Stimulated activated CD8-positive, alpha-beta memory T cell treated with anti-CD3 and anti-CD28 coated beads, Interleukin-15, amount 100 ng/mL, for 4 hours (primary cell): ENCODE measurements around the gene P3H3.
"Not testable (repeated sequence)": the region's sequence is repeated elsewhere in the genome, so short reads cannot be mapped to it uniquely, and the experiment has no call there.

ENCODE experiments used
- DNase-seq, 2 donors: peaks; one replicate each; pipeline ENCODE4 v3.0.0-alpha.2; 2020; ENCODE audit warnings: low read depth in 2 of 2

The P3H3 gene

DNA sequence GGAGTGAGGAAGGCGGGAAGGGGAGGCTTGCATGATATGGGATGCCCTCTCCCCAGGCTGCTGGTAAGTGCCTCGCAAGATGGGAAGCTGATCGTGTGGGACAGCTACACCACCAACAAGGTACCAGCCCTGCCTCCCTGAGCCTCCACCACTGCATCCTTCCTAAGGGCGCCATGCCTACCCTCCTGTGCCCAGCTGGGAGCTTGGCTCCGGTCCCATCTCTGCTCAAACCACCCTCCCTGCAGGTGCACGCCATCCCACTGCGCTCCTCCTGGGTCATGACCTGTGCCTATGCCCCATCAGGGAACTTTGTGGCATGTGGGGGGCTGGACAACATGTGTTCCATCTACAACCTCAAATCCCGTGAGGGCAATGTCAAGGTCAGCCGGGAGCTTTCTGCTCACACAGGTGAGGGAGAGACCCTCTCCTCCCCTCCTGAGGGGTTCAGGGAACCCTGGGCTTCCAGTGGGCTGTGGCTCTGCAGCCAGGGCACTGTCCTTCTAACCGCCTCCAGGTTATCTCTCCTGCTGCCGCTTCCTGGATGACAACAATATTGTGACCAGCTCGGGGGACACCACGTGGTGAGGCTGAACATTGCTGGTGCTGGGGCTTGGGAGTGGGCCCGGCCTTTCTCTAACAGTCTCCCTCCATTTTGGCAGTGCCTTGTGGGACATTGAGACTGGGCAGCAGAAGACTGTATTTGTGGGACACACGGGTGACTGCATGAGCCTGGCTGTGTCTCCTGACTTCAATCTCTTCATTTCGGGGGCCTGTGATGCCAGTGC, 15.1 kb downstream of the P3H3 start:
- DNase-seq = no peak

DNA sequence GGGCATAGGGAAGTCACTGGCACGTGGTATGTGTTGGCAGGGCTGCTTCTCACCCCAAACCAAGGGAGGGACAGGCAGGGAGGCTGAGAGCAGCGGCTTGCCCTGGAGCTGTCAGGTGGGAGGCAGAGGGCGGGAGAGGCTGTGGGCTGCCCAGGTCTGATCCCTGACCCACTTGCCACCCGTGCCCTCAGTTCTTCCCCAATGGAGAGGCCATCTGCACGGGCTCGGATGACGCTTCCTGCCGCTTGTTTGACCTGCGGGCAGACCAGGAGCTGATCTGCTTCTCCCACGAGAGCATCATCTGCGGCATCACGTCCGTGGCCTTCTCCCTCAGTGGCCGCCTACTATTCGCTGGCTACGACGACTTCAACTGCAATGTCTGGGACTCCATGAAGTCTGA, 17.2 kb downstream of the P3H3 start:
- no peak for DNase-seq

DNA sequence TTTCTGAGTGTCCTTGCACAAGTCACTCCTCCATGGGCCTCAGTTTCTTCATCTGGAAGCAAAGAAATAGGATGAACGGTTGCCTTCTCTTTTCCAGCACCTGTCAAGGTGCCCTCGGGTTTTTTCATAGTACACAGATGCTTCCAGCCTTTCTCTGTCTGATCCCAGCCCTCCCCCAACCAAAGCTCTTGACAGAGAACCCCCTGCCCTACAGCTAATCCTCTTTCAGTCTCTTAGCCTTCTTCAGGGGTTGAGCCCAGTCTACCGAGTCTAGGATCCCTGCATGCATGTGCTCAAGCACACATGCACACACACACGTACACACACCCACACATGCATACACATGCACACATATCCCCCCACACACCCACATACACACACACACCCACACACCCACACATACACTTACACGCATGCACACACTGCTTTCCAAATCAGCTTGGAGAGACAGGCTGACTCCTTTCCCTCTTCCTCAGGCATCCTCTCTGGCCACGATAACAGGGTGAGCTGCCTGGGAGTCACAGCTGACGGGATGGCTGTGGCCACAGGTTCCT, 18.2 kb downstream of the P3H3 start:
- no peak for DNase-seq

DNA sequence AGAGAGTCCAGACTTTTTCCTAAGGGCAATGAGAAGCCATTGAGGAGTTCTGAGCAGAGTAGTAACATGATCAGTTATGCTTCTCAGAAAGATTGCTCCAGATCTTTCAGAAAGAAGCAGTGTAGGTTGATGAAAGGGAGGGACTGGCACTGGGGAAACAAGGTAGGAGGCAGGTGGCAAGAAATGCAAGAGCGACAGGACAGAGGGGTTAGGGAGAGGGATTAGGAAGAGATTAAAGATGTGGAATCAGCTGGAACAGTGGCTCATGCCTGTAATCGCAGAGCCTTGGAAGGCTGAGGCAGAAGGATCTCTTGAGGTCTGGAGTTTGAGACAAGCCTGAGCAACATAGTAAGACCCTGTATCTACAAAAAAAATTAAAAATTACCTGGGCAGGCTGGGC, 19.5 kb downstream of the P3H3 start:
- no peak for DNase-seq

DNA sequence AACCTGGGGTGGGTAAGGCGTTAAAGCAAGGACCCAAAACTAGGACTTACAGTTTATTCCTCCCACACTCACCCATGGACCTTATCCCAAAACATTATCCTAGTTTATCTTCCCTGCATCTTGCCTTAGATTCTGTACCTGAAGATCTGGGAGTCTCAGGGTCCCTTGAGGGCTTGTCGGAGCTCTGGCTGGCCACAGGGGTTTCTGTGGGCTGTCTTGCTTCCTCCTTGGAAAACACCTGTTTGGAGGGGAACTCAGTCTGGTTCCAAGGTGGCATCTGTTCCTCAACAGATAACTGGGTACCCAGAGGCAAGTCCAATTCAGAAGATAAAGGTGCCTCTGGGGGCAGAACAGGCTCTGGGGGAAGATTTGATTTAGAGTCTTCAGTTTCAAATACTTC, 21.2 kb downstream of the P3H3 start:
- no peak for DNase-seq

DNA sequence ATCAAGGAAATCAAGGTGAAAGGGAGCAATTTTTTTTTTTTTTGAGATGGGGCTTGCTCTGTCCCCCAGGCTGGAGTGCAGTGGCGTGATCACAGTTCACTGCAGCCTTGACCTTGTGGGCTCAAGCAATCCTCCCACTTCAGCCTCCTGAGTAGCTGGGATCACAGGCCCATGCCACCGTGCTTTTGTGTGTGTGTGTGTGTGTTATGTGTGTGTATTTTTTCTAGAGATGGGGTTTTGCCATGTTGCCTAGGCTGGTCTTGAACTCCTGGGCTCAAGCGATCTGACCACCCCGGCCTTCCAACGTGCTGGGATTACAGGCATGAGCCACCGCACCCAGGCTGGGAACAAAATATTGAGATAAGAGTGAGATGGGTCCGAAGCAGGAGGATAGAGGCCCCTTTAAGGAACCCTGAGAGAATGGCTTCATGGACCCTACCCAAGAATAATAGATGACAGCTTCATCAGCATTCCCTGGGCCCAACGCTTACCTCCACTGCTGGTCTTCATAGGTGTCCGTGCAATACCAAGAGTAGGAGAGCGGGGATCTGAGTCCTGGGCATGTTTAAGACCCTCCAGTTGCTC, 21.9 kb downstream of the P3H3 start:
- no peak for DNase-seq

DNA sequence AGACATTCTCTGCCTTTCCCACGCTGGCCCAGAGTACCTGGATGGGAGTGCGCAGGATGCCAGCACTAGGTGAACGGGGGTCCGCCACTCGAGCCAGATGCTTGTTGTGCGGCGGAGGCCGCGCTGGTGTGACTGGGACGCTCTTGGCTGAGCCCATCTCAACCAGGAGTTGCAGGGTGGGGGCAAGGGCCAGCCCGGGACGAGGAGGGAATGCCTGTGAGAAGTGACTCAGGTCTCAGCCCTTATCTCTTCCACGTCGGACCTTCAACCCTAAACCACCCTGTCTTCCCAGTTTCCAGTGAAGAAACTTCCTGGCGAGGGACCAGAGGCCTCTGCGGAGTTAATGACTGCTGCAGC, 22.6 kb downstream of the P3H3 start:
- DNase-seq = no peak

DNA sequence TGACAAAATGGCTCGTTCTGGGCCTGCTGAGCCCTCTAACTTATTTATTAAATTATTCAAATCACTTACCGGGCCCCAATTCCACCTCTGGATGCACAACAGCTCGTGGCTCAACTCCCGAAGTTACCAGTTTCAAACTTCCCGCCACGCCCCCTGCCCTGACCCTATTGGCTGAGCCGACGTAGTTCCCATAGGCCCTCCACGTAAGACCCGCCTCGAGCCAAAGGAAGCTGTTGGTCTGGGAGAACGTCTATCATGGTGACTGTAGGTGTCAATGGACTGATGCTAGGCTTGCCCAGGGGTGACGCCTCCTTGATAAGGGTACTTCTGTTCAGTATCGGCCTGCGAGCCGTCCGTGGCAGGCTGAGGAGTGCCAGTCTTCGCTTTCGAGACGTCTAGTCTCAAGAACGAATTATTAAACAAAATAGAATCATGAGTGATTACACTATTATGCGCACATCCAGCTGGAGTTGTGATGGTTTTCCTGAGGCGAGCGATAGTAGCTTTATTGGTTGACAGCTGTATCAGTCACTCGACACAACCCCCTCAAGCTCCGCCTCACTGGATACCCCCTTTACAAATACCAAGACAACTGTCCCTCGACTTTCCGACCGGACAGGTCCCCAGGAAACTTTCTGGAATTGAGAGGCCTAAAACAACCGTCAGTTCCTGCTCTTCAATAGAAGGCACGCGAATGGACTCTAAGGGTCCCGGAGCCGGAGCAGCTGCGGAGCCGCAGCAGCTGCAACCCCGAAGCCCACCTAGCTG, 23.1 kb downstream of the P3H3 start, which contains the start of gene CDCA3:
Gene CDCA3 (minus strand): TSS at position 134 of the 768 bp plus-strand sequence. CDS start 334 bp downstream, outside the sequence.
- peak; percentile 67 to 87 for DNase-seq

DNA sequence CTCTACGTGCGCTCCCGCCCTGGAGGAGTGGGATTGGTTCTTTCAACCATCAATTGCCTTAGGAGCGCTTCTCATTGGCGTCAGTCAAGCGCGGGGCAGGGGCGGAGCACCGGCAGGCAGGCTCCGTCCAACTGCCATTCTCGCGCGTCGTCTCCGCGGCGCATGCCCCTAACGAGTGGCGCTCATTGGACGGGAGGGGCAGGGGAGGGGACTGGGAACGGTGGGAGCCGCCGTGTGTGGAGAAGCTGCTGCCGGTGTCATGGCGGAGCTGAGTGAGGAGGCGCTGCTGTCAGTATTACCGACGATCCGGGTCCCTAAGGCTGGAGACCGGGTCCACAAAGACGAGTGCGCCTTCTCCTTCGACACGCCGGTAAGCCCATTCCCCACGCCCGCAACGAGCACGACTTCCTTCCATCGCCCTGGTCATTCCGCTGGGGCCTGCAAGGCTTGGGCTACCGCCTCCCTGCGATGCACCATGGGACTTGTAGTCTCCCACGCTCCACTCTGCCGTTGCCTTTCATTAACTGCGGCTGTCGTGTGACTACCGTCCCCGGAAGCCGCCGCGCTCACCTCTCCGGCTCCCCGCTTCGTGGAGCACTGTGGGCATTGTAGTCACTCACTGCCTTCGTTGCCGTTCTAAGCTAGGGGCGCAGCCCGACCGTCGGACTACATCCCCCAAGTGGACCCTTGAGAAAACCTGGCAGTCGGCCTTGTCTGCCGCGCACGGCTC, 23.9 kb downstream of the P3H3 start, which contains the start of gene USP5:
Gene USP5 (plus strand): TSS at position 230 of the 730 bp plus-strand sequence. CDS start 30 bp downstream, at position 260.
- DNase-seq = peak; percentile 97

DNA sequence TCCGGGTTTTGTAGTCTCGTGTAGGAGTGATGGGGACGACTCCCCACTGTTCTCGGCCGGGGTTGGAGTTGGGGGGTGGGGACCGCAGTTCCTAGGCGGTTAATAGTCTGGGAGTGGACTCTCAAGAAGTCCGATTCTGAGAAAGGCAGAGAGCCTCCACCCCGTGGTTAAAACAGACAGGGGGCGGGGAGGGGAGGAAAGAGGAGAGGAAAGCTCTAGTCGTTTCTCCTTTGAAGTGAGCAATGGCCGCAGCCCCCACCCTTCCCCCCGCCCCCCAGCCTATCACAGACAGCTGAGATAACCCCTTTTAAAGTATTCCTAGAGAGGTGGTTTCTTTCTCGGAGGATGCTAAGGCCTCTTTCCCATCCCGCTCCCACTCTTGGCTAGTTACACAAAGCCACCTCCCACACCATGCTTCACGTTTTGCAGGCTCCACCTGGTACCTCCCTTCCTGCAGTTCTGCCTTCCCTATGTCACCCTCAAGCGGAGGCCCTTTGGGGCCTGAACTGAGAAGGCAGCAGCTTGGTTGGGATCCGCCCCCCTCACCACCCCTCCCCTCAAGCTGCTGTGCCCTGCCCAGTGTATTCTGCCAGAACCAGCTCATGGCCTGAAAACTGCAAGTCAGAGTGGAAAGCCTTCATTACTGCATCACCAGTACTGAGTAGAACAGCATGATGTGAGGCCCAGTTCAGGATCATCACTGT, 24.6 kb downstream of the P3H3 start:
- peak in 1 of 2 donors; percentile 27 for DNase-seq

DNA sequence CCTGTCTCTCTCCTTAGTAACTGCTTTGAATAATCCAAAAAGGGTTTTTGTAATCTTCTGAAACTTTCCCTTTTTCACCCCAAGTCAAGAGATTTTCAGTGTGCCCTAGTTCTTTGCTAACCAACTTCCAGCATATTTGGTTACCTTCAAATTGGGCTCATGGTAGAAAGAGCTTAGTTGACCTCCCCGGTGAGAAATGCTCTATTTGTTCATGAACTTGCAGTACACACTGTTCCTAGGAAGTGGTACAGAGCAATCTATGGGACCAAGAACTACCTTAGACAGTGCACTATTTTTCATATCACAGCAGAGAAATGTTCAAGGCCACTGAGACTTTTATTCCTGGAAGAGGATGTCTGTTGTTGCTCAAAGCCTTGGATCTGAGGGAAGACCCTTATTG, 25.4 kb downstream of the P3H3 start:
- no peak for DNase-seq

DNA sequence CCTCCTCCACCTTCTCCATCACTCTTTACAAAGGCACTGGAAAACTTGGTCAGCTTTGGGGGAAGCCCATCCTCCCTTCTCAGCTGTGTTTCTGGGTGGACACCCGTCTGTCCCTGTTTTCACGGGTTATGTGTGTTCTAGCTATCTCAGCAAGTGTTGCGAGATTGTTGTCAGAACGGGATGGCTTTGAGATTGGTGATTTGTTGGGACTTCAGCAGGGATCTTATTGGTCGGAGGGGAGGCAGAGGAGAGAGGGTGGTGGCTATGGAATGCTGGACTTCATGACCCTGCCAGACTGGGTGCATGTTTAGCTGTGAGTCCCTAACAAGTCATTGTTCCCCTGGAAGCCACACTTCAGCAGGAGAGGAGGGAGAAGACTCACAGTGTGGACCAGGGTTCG, 25.8 kb downstream of the P3H3 start:
- no peak for DNase-seq

DNA sequence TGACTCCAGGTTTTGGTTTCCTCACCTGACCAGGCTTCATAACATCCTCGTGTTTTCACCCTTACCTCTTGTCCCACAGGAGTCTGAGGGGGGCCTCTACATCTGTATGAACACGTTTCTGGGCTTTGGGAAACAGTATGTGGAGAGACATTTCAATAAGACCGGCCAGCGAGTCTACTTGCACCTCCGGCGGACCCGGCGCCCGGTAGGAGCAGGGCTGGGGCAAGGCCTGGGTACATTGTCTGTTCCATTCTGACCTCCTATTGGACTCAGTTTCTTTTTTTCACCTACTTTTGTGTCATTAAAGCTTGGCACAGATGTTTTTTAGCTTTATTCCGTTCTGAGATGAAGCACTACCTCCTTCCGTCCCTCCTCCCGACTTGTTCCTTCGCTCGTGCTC, 27.1 kb downstream of the P3H3 start:
- DNase-seq = no peak

DNA sequence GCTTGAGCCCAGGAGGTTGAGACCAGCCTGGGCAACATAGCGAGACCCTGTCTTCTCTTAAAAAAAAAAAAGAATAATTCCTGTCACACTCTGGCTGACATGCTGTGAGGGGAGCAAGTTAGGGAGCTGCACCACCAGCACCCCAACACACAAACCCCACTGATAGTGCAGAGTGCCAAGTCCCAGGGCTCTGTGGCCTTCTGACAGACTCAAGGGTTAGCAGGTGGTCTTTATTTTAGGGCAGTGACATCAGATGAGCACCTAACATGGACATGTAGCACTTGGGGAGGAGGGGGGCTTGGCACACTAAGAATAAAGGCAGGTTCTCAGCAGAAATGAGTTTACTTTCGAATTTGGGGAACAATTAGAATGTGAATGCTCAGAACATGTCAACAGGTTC, 30.6 kb downstream of the P3H3 start:
- no peak for DNase-seq

DNA sequence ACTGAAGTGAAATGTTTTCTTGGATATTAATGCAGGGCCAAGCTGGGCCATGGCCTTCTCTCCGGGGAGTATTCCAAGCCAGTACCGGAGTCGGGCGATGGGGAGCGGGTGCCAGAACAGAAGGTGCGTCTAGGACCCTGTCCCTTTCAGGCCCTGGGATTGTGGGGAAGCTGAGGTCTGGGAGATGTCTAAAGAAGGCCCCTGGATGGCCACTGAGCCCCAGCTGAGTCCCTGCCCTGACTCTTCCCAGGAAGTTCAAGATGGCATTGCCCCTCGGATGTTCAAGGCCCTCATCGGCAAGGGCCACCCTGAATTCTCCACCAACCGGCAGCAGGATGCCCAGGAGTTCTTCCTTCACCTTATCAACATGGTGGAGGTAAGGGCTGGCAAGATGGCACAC, 31.9 kb downstream of the P3H3 start:
- no peak for DNase-seq

DNA sequence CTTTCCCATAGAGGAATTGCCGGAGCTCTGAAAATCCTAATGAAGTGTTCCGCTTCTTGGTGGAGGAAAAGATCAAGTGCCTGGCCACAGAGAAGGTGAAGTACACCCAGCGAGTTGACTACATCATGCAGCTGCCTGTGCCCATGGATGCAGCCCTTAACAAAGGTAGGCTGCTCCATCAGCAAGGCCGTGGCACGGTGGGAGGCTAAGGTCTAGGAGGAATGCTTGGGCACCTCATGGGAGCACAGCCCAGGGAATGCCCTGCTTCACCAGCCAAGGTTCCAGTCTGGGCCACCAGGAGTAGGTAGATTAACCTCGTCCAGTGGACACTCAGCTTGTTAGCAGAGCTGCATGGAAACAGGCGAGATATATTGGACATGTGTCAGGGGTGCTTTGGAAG, 32.7 kb downstream of the P3H3 start:
- DNase-seq = no peak

DNA sequence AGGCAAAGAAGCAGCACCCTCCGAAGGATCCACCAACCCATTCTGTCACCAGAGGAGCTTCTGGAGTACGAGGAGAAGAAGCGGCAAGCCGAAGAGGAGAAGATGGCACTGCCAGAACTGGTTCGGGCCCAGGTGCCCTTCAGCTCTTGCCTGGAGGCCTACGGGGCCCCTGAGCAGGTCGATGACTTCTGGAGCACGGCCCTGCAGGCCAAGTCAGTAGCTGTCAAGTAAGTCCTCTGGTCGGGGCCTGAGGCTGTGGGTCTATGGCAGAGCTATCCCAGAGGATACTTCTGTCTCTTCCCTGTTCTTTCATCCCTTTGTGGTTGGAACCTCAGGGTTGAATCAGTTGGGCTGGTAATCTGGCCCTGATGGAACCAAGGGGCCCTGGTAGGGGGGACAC, 33.2 kb downstream of the P3H3 start:
- DNase-seq = no peak

DNA sequence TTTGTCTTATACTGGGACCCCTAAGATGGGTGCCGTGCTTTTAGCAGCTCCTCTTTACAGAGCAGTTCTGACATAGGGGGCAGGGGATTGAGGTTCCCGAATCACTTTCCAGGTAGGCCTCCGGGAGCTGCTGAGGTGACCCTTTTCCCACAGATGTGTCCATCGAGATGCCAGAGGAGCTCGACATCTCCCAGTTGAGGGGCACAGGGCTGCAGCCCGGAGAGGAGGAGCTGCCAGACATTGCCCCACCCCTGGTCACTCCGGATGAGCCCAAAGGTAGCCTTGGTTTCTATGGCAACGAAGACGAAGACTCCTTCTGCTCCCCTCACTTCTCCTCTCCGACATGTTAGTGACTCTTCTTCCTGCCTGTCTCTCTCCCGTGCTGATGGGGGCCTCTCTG, 34.8 kb downstream of the P3H3 start:
- no peak for DNase-seq

DNA sequence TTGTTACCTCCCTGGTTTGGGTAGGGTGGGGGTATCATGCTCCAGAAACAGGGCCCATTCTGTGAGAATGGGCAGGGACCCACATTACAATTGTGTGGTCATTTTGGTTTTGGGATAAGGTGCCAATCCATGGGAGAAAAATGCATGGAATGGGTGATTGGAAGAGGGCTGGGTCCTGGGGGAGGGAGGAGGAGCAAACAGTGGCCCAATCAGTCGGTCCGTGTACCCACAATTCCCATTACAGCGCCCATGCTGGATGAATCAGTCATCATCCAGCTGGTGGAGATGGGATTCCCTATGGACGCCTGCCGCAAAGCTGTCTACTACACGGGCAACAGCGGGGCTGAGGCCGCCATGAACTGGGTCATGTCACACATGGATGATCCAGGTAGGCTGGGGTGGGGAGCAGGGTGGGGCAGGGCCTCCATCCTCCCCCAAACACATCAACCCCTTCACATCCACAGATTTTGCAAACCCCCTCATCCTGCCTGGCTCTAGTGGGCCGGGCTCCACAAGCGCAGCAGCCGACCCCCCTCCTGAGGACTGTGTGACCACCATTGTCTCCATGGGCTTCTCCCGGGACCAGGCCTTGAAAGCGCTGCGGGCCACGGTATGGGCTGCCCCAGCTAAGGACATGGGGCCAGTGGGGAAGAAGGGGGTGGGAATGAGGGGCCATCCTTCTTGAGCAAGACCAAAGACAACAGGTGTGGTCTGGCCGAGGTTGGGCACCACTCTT, 35.5 kb downstream of the P3H3 start:
- DNase-seq = no peak

DNA sequence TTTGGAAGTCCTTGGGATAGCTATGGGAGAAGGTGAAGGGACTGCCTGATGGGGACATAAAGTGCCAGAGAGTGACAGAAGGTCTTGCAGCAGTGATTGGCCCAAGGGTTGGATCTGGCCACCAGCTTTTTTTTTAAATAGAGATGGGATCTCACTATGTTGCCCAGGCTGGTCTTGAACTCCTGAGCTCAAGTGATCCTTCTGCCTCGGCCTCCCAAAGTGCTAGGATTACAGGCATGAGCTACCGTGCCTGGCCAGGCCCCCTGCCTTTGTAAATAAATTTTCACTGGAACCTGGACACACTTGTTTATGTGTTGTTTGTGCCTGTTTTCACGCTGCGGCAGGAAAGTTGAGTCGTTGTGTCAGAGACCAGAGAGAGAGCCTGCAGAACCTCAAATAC, 37.1 kb downstream of the P3H3 start:
- DNase-seq = not testable (repeated sequence)
